GM06990 (cell line): ENCODE data around the gene MIGA2.
"Not testable (repeated sequence)": the region's sequence is repeated elsewhere in the genome, so short reads cannot be mapped to it uniquely, and the experiment has no call there.

Experiments used
- DNase-seq: peaks from one replicate; pipeline ENCODE4 v3.0.0-alpha.2; 2011; ENCODE audit not compliant: insufficient read length; ENCODE audit errors: extremely low read depth
- H3K27me3 ChIP-seq: replicated peaks from 2 replicates; pipeline ENCODE4 v1.6.0; 2011; ENCODE audit warnings: low read length; ENCODE audit not compliant: control insufficient read depth, insufficient read depth
- H3K36me3 ChIP-seq: 2 replicates; pipeline ENCODE4 v1.5.1; 2011; ENCODE audit warnings: low read length; ENCODE audit not compliant: control insufficient read depth, insufficient read depth
- H3K4me3 ChIP-seq: replicated peaks from 2 replicates; pipeline ENCODE4 v1.5.1; 2011; ENCODE audit warnings: low read depth, mild to moderate bottlenecking, control low read depth, low read length
- CTCF ChIP-seq: IDR thresholded peaks from 2 replicates; pipeline ENCODE4 v1.5.1; 2011; ENCODE audit warnings: low read length, control low read depth, mild to moderate bottlenecking, inconsistent platforms; ENCODE audit not compliant: insufficient read depth, poor library complexity, severe bottlenecking

MIGA2 gene

GRCh38 chr9:129028192-129028966, 8.0 kb upstream of the MIGA2 start, which contains the start of gene SH3GLB2:
Gene SH3GLB2 (minus strand): TSS chr9:129028331. CDS start chr9:129028154, 177 bp downstream.
- H3K36me3 ChIP-seq: no peaks in the 10 kb centered on the region; the same call in 1 of the 2 replicates
- no peaks in the 10 kb centered on the region for H3K27me3 ChIP-seq
- peak; percentile 93 for DNase-seq
- peak; percentile 86 for TF ChIP-seq CTCF
- peak within 1 kb of the TSS; percentile 81 for H3K4me3 ChIP-seq

GRCh38 chr9:129030191-129030590, 6.2 kb upstream of the MIGA2 start:
- no peak for DNase-seq
- TF ChIP-seq CTCF: no peak

GRCh38 chr9:129031514-129031913, 4.9 kb upstream of the MIGA2 start:
- no peak for DNase-seq
- Histone ChIP-seq H3K36me3 (no peaks in the 10 kb centered on the region), H3K27me3 (no peaks in the 10 kb centered on the region), H3K4me3 (no peak overlapping the region)
- no peak for TF ChIP-seq CTCF

More at GRCh38 chr9:129030191-129030590, 6.2 kb upstream of the MIGA2 start:
- Histone ChIP-seq H3K27me3 (no peaks in the 10 kb centered on the region), H3K4me3 (no peak overlapping the region), H3K36me3 (no peaks in the 10 kb centered on the region)

- no peak for TF ChIP-seq CTCF
- no peak overlapping the region for H3K4me3 ChIP-seq
These were observed 3.8 kb upstream of the MIGA2 start for GRCh38 chr9:129032541-129033159.

GRCh38 chr9:129033216-129033615, 3.2 kb upstream of the MIGA2 start:
- no peak for DNase-seq
- Histone ChIP-seq H3K4me3 (no peak overlapping the region), H3K36me3 (no peaks in the 10 kb centered on the region), H3K27me3 (no peaks in the 10 kb centered on the region)
- no peak for TF ChIP-seq CTCF

More at GRCh38 chr9:129032541-129033159, 3.8 kb upstream of the MIGA2 start:
- Histone ChIP-seq H3K27me3 (no peaks in the 10 kb centered on the region), H3K36me3 (no peaks in the 10 kb centered on the region)
- no peak for DNase-seq

- not testable (repeated sequence) for DNase-seq, H3K27me3 ChIP-seq, H3K36me3 ChIP-seq
- peak overlapping the region; percentile 25 for H3K4me3 ChIP-seq
These were observed 588 bp upstream of the MIGA2 start for GRCh38 chr9:129035838-129036237.
